K562 (cell line): Measurements from ENCODE around the gene ZMYND8. TPM values are rescaled to one million over a fixed set of nuclear protein-coding genes. Genes with fewer than 3 reads are reported as not detected.
"Not testable (repeated sequence)": the region's sequence is repeated elsewhere in the genome, so short reads cannot be mapped to it uniquely, and the experiment has no call there.

Source experiments
- ATAC-seq: fragments of 200-7000 bp; cut with Tn5 transposase; 3 replicates; pipeline ENCODE4 v1.9.1; 2020; ENCODE audit warnings: moderate library complexity
- BruUV-seq: library from RNA; stranded (reverse); fragments of 400-500 nt; replicated peaks from 2 replicates; lab custom pipeline; 2021; lab: Mats Ljungman, UMichigan
- CTCF ChIA-PET: fragments of 300-600 bp; formaldehyde crosslinking; extraction: SDS; loops from one replicate; lab custom pipeline; 2021; ENCODE audit warnings: low intra/inter-chr PET ratio; lab: Yijun Ruan, JAX
- POLR2A ChIA-PET: fragments of 300-600, 350-650 bp; sonication (Branson Sonifier 250); formaldehyde crosslinking; extraction: SDS; loops from one replicate; lab custom pipeline; 2021; ENCODE audit warnings: antibody characterized with exemption, inconsistent platforms; lab: Yijun Ruan, JAX
- DNase-seq, 4 experiments: peaks; one replicate each; pipeline versions ENCODE4 v3.0.0 to v3.0.0-alpha.2; 2011 to 2018; ENCODE audit warnings: low spot score in 3 of 4, mixed read lengths in 3 of 4; ENCODE audit errors: extremely low read depth in 1 of 4
- FAIRE-seq: peaks from 2 replicates; lab custom pipeline; 2011; peaks lifted over from hg19 to GRCh38; lab: Jason Lieb, UNC
- H2AFZ ChIP-seq: 2 replicates; pipeline ENCODE4 v1.6.0; 2011; ENCODE audit warnings: low read depth, low read length, control low read depth, inconsistent platforms
- H3K27ac ChIP-seq: fragments of 200-600 bp; 3 replicates; pipeline ENCODE4 v1.8.0; 2011; ENCODE audit warnings: low read depth, mild to moderate bottlenecking, control low read depth, inconsistent platforms, low read length, moderate library complexity, mixed read lengths; ENCODE audit errors: extremely low read depth
- H3K27me3 ChIP-seq, 2 experiments: fragments of 300-600 bp in 1 of 2; 2 replicates in 1 of 2; 3 replicates in 1 of 2; pipeline versions ENCODE4 v1.6.0 to v1.8.0; 2011; ENCODE audit warnings: inconsistent platforms in 2 of 2, low read length in 2 of 2, mild to moderate bottlenecking in 1 of 2, mixed read lengths in 1 of 2, moderate library complexity in 1 of 2; ENCODE audit not compliant: control insufficient read depth in 2 of 2, insufficient read depth in 2 of 2
- H3K36me3 ChIP-seq: fragments of 300-600 bp; 3 replicates; pipeline ENCODE4 v1.8.0; 2011; ENCODE audit warnings: mild to moderate bottlenecking, low read length, inconsistent platforms; ENCODE audit not compliant: control insufficient read depth, insufficient read depth
- H3K4me1 ChIP-seq, 2 experiments: fragments of 200-600 bp in 1 of 2; replicated peaks in 1 of 2; 2 replicates in 1 of 2; 3 replicates in 1 of 2; pipeline versions ENCODE4 v1.5.1 to v1.8.0; 2011; ENCODE audit warnings: inconsistent platforms in 2 of 2, low read length in 2 of 2, mild to moderate bottlenecking in 1 of 2, mixed read lengths in 1 of 2, moderate library complexity in 1 of 2; ENCODE audit not compliant: control insufficient read depth in 2 of 2, insufficient read depth in 2 of 2
- H3K4me2 ChIP-seq: 2 replicates; pipeline ENCODE4 v1.6.1; 2011; ENCODE audit warnings: low read length, control low read depth, inconsistent platforms, mixed read lengths; ENCODE audit not compliant: insufficient read depth
- H3K4me3 ChIP-seq: fragments of 200-600 bp; sonication (generic), shearing (Covaris generic); 2 replicates; pipeline ENCODE4 v1.5.1; 2016; ENCODE audit warnings: control low read depth, inconsistent platforms
- H3K79me2 ChIP-seq: fragments of 200-600 bp; 3 replicates; pipeline ENCODE4 v1.8.0; 2011; ENCODE audit warnings: low read length, inconsistent platforms; ENCODE audit not compliant: control insufficient read depth, insufficient read depth
- H3K9ac ChIP-seq, 2 experiments: 2 replicates each; pipeline versions ENCODE4 v1.6.0 to v1.6.1; 2011; ENCODE audit warnings: low read depth in 2 of 2, low read length in 2 of 2, control low read depth in 1 of 2, inconsistent platforms in 1 of 2, mild to moderate bottlenecking in 1 of 2, mixed read lengths in 1 of 2; ENCODE audit not compliant: insufficient read depth in 1 of 2
- H3K9me1 ChIP-seq: one replicate; pipeline ENCODE4 v1.6.0; 2011; ENCODE audit warnings: inconsistent platforms, mild to moderate bottlenecking, low read length, moderate library complexity; ENCODE audit not compliant: control insufficient read depth, insufficient read depth
- H3K9me3 ChIP-seq: replicated peaks from 2 replicates; pipeline ENCODE4 v1.5.1; 2011; ENCODE audit warnings: low read depth, low read length, inconsistent platforms; ENCODE audit not compliant: control insufficient read depth, insufficient read depth
- H4K20me1 ChIP-seq: replicated peaks from 2 replicates; pipeline ENCODE4 v1.6.1; 2011; ENCODE audit warnings: low read length, inconsistent platforms, mixed read lengths; ENCODE audit not compliant: control insufficient read depth, insufficient read depth
- CEBPB ChIP-seq: fragments of 450-650 bp; IDR thresholded peaks from 2 replicates; pipeline ENCODE4 v1.6.1; 2016; ENCODE audit warnings: missing genetic modification characterization, missing compliant biosample characterization
- ZBTB11 ChIP-seq, 3 experiments: fragments of 200-800 bp in 1 of 3; fragments of 250-450 bp in 1 of 3; fragments of 450-650 bp in 1 of 3; sonication (Bioruptor Pico) in 1 of 3; sonication (Bioruptor generic) in 1 of 3; formaldehyde crosslinking in 1 of 3; IDR thresholded peaks; 2 replicates each; pipeline versions ENCODE4 v1.6.1 to v1.8.0; 2016 to 2022; ENCODE audit warnings: mild to moderate bottlenecking in 2 of 3, missing genetic modification characterization in 2 of 3, missing compliant biosample characterization in 1 of 3, moderate library complexity in 1 of 3
- ZBTB33 ChIP-seq: sonication (generic); formaldehyde crosslinking; IDR thresholded peaks from 2 replicates; pipeline ENCODE4 v1.8.1; 2023; ENCODE audit warnings: mild to moderate bottlenecking, missing genetic modification reagents
- WGBS: fragments of 100-300 bp; shearing (Covaris generic); methylation state at CpG from one replicate; pipeline ENCODE4 v1.1.6; 2016; ENCODE audit warnings: low coverage, mixed read lengths; ENCODE audit not compliant: insufficient coverage; ENCODE audit errors: missing lambda C conversion rate; 5-methylcytosine and 5-hydroxymethylcytosine counted together
- in situ Hi-C: fragments of 300-500 bp; cut with MboI; formaldehyde crosslinking; loops from 4 replicates; pipeline ENCODE4 v1.15.0; 2018; ENCODE audit warnings: inconsistent platforms, mixed read lengths
- intact Hi-C: fragments of 100-400 bp; cut with micrococcal nuclease; formaldehyde crosslinking; loops from 2 replicates; pipeline ENCODE4 v1.14.2; 2022
- polyA plus RNA-seq, 8 experiments: library from polyadenylated mRNA; depleted of rRNA in 4 of 8; stranded (reverse) in 5 of 8; unstranded in 3 of 8; fragments of >200 nt; fragmentation: Nextera tagmentation in 2 of 8; fragmentation: Illumina TruSeq in 1 of 8; extraction: Ambion mirVana in 2 of 8; extraction: Trizol in 1 of 8; gene quantifications; 2 replicates each; pipeline versions ENCODE4 v1.2.1 to v1.2.3, GENCODE V29; 2011 to 2014; ENCODE audit warnings: inconsistent platforms in 1 of 8, missing spikeins in 1 of 8
- total RNA-seq, 7 experiments: library from RNA; depleted of rRNA in 6 of 7; stranded (reverse); fragments of >200 nt in 6 of 7; fragmentation: Illumina TruSeq in 2 of 7; extraction: Trizol in 2 of 7; gene quantifications; 2 replicates each; pipeline versions ENCODE4 v1.2.1 to v1.2.3, GENCODE V29; 2011 to 2021; ENCODE audit warnings: low replicate concordance in 1 of 7

ZMYND8 gene
- total and polyA plus RNA-seq, 9 of the 15 experiments (the other 6 are each of a cell fraction or from before 2014, with no cell fraction given), result 31.8 to 148 (median 71.9) TPM

GRCh38 chr20:47307569-47307968, 48.9 kb downstream of the ZMYND8 start:
- POLR2A ChIA-PET, result interaction anchor here (0.8 kb wide), 1 partner anchor 10 kb away, joined by 3 read pairs; no protein-coding TSS in a partner anchor
- intact Hi-C loops, H3K9ac ChIP-seq, BruUV-seq, H3K27ac ChIP-seq, FAIRE-seq, H2AFZ ChIP-seq, CTCF ChIA-PET, DNase-seq, H3K9me3 ChIP-seq, H3K27me3 ChIP-seq, ATAC-seq, H3K9me1 ChIP-seq, H3K4me3 ChIP-seq, H3K4me2 ChIP-seq: not testable (repeated sequence)
- TF ChIP-seq ZBTB11 (CRISPR knock-in tag; IDR thresholded peaks at IDR 0.05) (peak in 1 of 3 experiments; percentile 85; a peak in 1 of 6 replicates), CEBPB (tag) (peak; percentile 27; the same call in 1 of the 2 replicates), ZBTB33 (CRISPR knock-in tag) (0 out of 2 replicates have a peak, but pooled peaks have one; percentile 13)
- in situ Hi-C loops, result loop anchor here (5.0 kb wide), 1 partner anchor 75 kb away; no protein-coding TSS in a partner anchor
- Histone ChIP-seq H3K36me3 (peaks cover 97% of the 10 kb centered on the region), H4K20me1 (peaks cover 29% of the 10 kb centered on the region), H3K79me2 (peaks cover 100% of the 10 kb centered on the region), H3K4me1 (peaks cover 0 to 11% of the 10 kb centered on the region in 2 experiments; a peak in 2 of 5 replicates)
- WGBS, result 94% methylated on average over 9 of the region's 9 CpGs
